Endothelial cell of umbilical vein (primary cell): ENCODE data around the gene XRRA1. TPM values are rescaled to one million over a fixed set of nuclear protein-coding genes. Genes with fewer than 3 reads are reported as not detected.

Experiments used
- BruUV-seq: library from RNA; stranded (reverse); fragments of 400-500 nt; replicated peaks from 2 replicates; lab custom pipeline; 2021; lab: Mats Ljungman, UMichigan
- CTCF ChIA-PET: fragments of 300-600, 350-600 bp; sonication (Branson Sonifier 250); formaldehyde crosslinking; loops from one replicate; lab custom pipeline; 2021; ENCODE audit warnings: antibody characterized with exemption, inconsistent platforms; lab: Charles Lee
- POLR2A ChIA-PET: fragments of 300-600, 350-600 bp; sonication (Branson Sonifier 250); formaldehyde crosslinking; loops from one replicate; lab custom pipeline; 2021; ENCODE audit warnings: antibody characterized with exemption, inconsistent platforms; lab: Charles Lee
- DNase-seq: peaks from one replicate; pipeline ENCODE4 v3.0.0-alpha.2; 2011; ENCODE audit warnings: low read depth, low spot score
- FAIRE-seq: peaks from 2 replicates; lab custom pipeline; 2011; peaks lifted over from hg19 to GRCh38; lab: Jason Lieb, UNC
- H2AFZ ChIP-seq: 2 replicates; pipeline ENCODE4 v1.6.0; 2012; ENCODE audit warnings: low read depth, low read length, control low read depth, inconsistent platforms
- H3K27ac ChIP-seq: 2 replicates; pipeline ENCODE4 v1.5.1; 2011; ENCODE audit warnings: low read depth, mild to moderate bottlenecking, control low read depth, low read length, moderate library complexity; ENCODE audit not compliant: insufficient read depth
- H3K27me3 ChIP-seq, 2 experiments: 2 replicates each; pipeline versions ENCODE4 v1.6.0 to v1.6.1; 2011; ENCODE audit warnings: low read length in 2 of 2, mixed read lengths in 1 of 2; ENCODE audit not compliant: control insufficient read depth in 2 of 2, insufficient read depth in 2 of 2
- H3K36me3 ChIP-seq, 2 experiments: 2 replicates in 1 of 2; 3 replicates in 1 of 2; pipeline ENCODE4 v1.5.1; 2011; ENCODE audit warnings: low read length in 2 of 2, mild to moderate bottlenecking in 1 of 2, moderate library complexity in 1 of 2; ENCODE audit not compliant: control insufficient read depth in 2 of 2, insufficient read depth in 2 of 2; ENCODE audit errors: extremely low read depth in 1 of 2
- H3K4me1 ChIP-seq: 3 replicates; pipeline ENCODE4 v1.5.1; 2011; ENCODE audit warnings: mild to moderate bottlenecking, low read length; ENCODE audit not compliant: control insufficient read depth, insufficient read depth; ENCODE audit errors: extremely low read depth
- H3K4me2 ChIP-seq: 2 replicates; pipeline ENCODE4 v1.6.1; 2011; ENCODE audit warnings: low read length, control low read depth, mixed read lengths; ENCODE audit not compliant: insufficient read depth
- H3K4me3 ChIP-seq, 3 experiments: fragments of 200-600 bp in 1 of 3; sonication (generic), shearing (Covaris generic) in 1 of 3; replicated peaks in 1 of 3; 2 replicates each; pipeline ENCODE4 v1.5.1; 2011 to 2016; ENCODE audit warnings: control low read depth in 3 of 3, low read length in 3 of 3, mild to moderate bottlenecking in 2 of 3, inconsistent platforms in 1 of 3, low read depth in 1 of 3, moderate library complexity in 1 of 3; ENCODE audit not compliant: insufficient read depth in 1 of 3
- H3K79me2 ChIP-seq: 2 replicates; pipeline ENCODE4 v1.6.0; 2012; ENCODE audit warnings: low read length, inconsistent platforms; ENCODE audit not compliant: control insufficient read depth, insufficient read depth
- H3K9ac ChIP-seq: replicated peaks from 2 replicates; pipeline ENCODE3; 2011; ENCODE audit warnings: low read length, control low read depth; ENCODE audit not compliant: insufficient read depth; ENCODE audit errors: extremely low read depth
- H3K9me1 ChIP-seq: replicated peaks from 3 replicates; pipeline ENCODE4 v1.6.0; 2011; ENCODE audit warnings: mild to moderate bottlenecking, low read length; ENCODE audit not compliant: control insufficient read depth, insufficient read depth; ENCODE audit errors: extremely low read depth
- H3K9me3 ChIP-seq: replicated peaks from 2 replicates; pipeline ENCODE4 v1.5.1; 2012; ENCODE audit warnings: low read length, inconsistent platforms; ENCODE audit not compliant: control insufficient read depth, insufficient read depth
- H4K20me1 ChIP-seq: replicated peaks from 2 replicates; pipeline ENCODE3; 2011; ENCODE audit warnings: mild to moderate bottlenecking, low read length; ENCODE audit not compliant: control insufficient read depth, insufficient read depth; ENCODE audit errors: extremely low read depth
- EZH2 ChIP-seq: IDR thresholded peaks from 2 replicates; pipeline ENCODE4 v1.6.1; 2012; ENCODE audit warnings: borderline replicate concordance, low read depth, mild to moderate bottlenecking, moderate library complexity, low read length, inconsistent platforms; ENCODE audit not compliant: severe bottlenecking
- FOS ChIP-seq: IDR thresholded peaks from 2 replicates; pipeline ENCODE4 v1.6.1; 2011; ENCODE audit warnings: mild to moderate bottlenecking, low read length, moderate library complexity, borderline replicate concordance; ENCODE audit not compliant: insufficient read depth
- GATA2 ChIP-seq: IDR thresholded peaks from 2 replicates; pipeline ENCODE4 v1.7.0; 2011; ENCODE audit warnings: low read depth, mild to moderate bottlenecking, moderate library complexity, mixed read lengths, low read length; ENCODE audit not compliant: insufficient read length, insufficient read depth
- JUN ChIP-seq: IDR thresholded peaks from 2 replicates; pipeline ENCODE4 v1.6.1; 2011; ENCODE audit warnings: borderline replicate concordance, low read depth; ENCODE audit not compliant: insufficient read length, insufficient read depth
- MYC ChIP-seq: IDR thresholded peaks from one replicate; pipeline ENCODE4 v1.6.1; 2011; ENCODE audit warnings: mild to moderate bottlenecking, low read depth, low read length
- POLR2A ChIP-seq: IDR thresholded peaks from 2 replicates; pipeline ENCODE4 v1.6.1; 2012; ENCODE audit warnings: low read depth, mild to moderate bottlenecking, control low read depth, low read length
- POLR2AphosphoS5 ChIP-seq: IDR thresholded peaks from 2 replicates; pipeline ENCODE4 v1.6.1; 2012; ENCODE audit warnings: low read depth, mild to moderate bottlenecking, control low read depth, low read length, moderate library complexity; ENCODE audit not compliant: insufficient read depth
- dilution Hi-C: fragments of 300-500 bp; cut with MboI; formaldehyde crosslinking; loops from one replicate; pipeline ENCODE4 v1.15.0; 2019; ENCODE audit warnings: low sequenced_read_pairs; ENCODE audit not compliant: extremely low pct_ligation_motif_present
- intact Hi-C: fragments of 100-400 bp; cut with micrococcal nuclease; formaldehyde crosslinking; loops from one replicate; pipeline ENCODE4 v1.10.0; 2022
- polyA plus RNA-seq, 4 experiments: library from polyadenylated mRNA; depleted of rRNA in 3 of 4; stranded (reverse) in 3 of 4; unstranded in 1 of 4; fragments of >200 nt; gene quantifications; 2 replicates each; pipeline versions ENCODE4 v1.2.1 to v1.2.3, GENCODE V29; 2011 to 2012; ENCODE audit warnings: missing spikeins in 1 of 4
- total RNA-seq: library from RNA; stranded (reverse); gene quantifications from 2 replicates; pipeline ENCODE4 v1.2.3, GENCODE V29; 2021
- TF ChIP-seq, protein P1 (sequence below): IDR thresholded peaks from 2 replicates; pipeline ENCODE4 v1.6.1; 2011; ENCODE audit not compliant: insufficient read depth, insufficient read length
- TF ChIP-seq, protein P2 (sequence below), 2 donors: IDR thresholded peaks; 1 replicate in 1 of 2; 2 replicates in 1 of 2; pipeline ENCODE4 v1.5.1; 2011; ENCODE audit warnings: low read length in 2 of 2, mild to moderate bottlenecking in 2 of 2, moderate library complexity in 2 of 2, control low read depth in 1 of 2, inconsistent platforms in 1 of 2, low read depth in 1 of 2; ENCODE audit not compliant: insufficient read depth in 1 of 2; ENCODE audit errors: extremely low read depth in 1 of 2

The XRRA1 gene
- total and polyA plus RNA-seq, 2 donors (not counting 3 experiments of a cell fraction or from before 2014, with no cell fraction given), result 8.6 to 11.2 TPM

DNA sequence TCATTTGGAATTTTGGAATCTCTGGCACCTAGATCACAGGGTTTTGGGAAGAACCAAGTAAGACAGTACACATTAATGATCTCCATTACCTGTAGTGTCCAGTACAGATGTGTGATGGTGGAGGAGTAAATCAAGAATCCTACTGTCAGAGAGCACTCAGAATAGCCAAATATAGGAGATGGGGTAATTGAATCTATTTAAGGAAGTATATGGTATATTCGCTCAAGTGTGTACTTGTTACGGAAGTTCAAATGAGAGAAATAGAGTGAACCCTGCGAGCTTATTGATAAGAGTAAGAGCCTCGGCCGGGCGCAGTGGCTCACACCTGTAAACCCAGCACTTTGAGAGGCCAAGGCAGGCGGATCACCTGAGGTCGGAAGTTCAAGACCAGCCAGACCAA lies 2.3 kb upstream of the XRRA1 start:
- DNase-seq (no peak), FAIRE-seq (no peak)
- Histone ChIP-seq H3K4me1 (peaks cover 12% of the 10 kb centered on the region), H3K9me1 (no peaks in the 10 kb centered on the region), H2AFZ (no peak overlapping the region), H4K20me1 (peaks cover 6% of the 10 kb centered on the region), H3K4me3 (no peak overlapping the region), H3K4me2 (peak overlapping the region; percentile 22), H3K27me3 (no peaks in the 10 kb centered on the region), H3K79me2 (peaks cover 70% of the 10 kb centered on the region), H3K27ac (no peak overlapping the region), H3K36me3 (peaks cover 0 to 6% of the 10 kb centered on the region in 2 experiments), H3K9ac (no peak overlapping the region), H3K9me3 (no peaks in the 10 kb centered on the region)
- CTCF ChIA-PET, result no interaction called here
- no TSS peak for BruUV-seq
- POLR2A ChIA-PET, result no interaction called here
- dilution Hi-C loops (no loop called here), intact Hi-C loops (no loop called here)
- no peak for TF ChIP-seq GATA2
- TF ChIP-seq MYC, result no peak
- no peak for TF ChIP-seq JUN
- TF ChIP-seq, protein P1, sequence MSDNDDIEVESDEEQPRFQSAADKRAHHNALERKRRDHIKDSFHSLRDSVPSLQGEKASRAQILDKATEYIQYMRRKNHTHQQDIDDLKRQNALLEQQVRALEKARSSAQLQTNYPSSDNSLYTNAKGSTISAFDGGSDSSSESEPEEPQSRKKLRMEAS, result no peak
- TF ChIP-seq POLR2A, result no peak
- TF ChIP-seq FOS, result no peak
- TF ChIP-seq EZH2, result no peak
- no peak for TF ChIP-seq POLR2AphosphoS5
- TF ChIP-seq, protein P2, sequence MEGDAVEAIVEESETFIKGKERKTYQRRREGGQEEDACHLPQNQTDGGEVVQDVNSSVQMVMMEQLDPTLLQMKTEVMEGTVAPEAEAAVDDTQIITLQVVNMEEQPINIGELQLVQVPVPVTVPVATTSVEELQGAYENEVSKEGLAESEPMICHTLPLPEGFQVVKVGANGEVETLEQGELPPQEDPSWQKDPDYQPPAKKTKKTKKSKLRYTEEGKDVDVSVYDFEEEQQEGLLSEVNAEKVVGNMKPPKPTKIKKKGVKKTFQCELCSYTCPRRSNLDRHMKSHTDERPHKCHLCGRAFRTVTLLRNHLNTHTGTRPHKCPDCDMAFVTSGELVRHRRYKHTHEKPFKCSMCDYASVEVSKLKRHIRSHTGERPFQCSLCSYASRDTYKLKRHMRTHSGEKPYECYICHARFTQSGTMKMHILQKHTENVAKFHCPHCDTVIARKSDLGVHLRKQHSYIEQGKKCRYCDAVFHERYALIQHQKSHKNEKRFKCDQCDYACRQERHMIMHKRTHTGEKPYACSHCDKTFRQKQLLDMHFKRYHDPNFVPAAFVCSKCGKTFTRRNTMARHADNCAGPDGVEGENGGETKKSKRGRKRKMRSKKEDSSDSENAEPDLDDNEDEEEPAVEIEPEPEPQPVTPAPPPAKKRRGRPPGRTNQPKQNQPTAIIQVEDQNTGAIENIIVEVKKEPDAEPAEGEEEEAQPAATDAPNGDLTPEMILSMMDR (IDR thresholded peaks at IDR 0.05; ENCODE audit: extremely low read depth in 1 of 2, insufficient read depth in 1 of 2, low read depth in 1 of 2, low read length in 2 of 2), result no peak
